K562 (cell line): Measurements from ENCODE around the gene MCCD1. TPM values are rescaled to one million over a fixed set of nuclear protein-coding genes. Genes with fewer than 3 reads are reported as not detected.

Experiments
- ATAC-seq: fragments of 200-7000 bp; cut with Tn5 transposase; 3 replicates; pipeline ENCODE4 v1.9.1; 2020; ENCODE audit warnings: moderate library complexity
- BruUV-seq: library from RNA; stranded (reverse); fragments of 400-500 nt; replicated peaks from 2 replicates; lab custom pipeline; 2021; lab: Mats Ljungman, UMichigan
- CTCF ChIA-PET: fragments of 300-600 bp; formaldehyde crosslinking; extraction: SDS; loops from one replicate; lab custom pipeline; 2021; ENCODE audit warnings: low intra/inter-chr PET ratio; lab: Yijun Ruan, JAX
- POLR2A ChIA-PET: fragments of 300-600, 350-650 bp; sonication (Branson Sonifier 250); formaldehyde crosslinking; extraction: SDS; loops from one replicate; lab custom pipeline; 2021; ENCODE audit warnings: antibody characterized with exemption, inconsistent platforms; lab: Yijun Ruan, JAX
- DNase-seq, 4 experiments: peaks; one replicate each; pipeline versions ENCODE4 v3.0.0 to v3.0.0-alpha.2; 2011 to 2018; ENCODE audit warnings: low spot score in 3 of 4, mixed read lengths in 3 of 4; ENCODE audit errors: extremely low read depth in 1 of 4
- FAIRE-seq: peaks from 2 replicates; lab custom pipeline; 2011; peaks lifted over from hg19 to GRCh38; lab: Jason Lieb, UNC
- H2AFZ ChIP-seq: 2 replicates; pipeline ENCODE4 v1.6.0; 2011; ENCODE audit warnings: low read depth, low read length, control low read depth, inconsistent platforms
- H3K27ac ChIP-seq: fragments of 200-600 bp; 3 replicates; pipeline ENCODE4 v1.8.0; 2011; ENCODE audit warnings: low read depth, mild to moderate bottlenecking, control low read depth, inconsistent platforms, low read length, moderate library complexity, mixed read lengths; ENCODE audit errors: extremely low read depth
- H3K27me3 ChIP-seq, 2 experiments: fragments of 300-600 bp in 1 of 2; 2 replicates in 1 of 2; 3 replicates in 1 of 2; pipeline versions ENCODE4 v1.6.0 to v1.8.0; 2011; ENCODE audit warnings: inconsistent platforms in 2 of 2, low read length in 2 of 2, mild to moderate bottlenecking in 1 of 2, mixed read lengths in 1 of 2, moderate library complexity in 1 of 2; ENCODE audit not compliant: control insufficient read depth in 2 of 2, insufficient read depth in 2 of 2
- H3K36me3 ChIP-seq: fragments of 300-600 bp; 3 replicates; pipeline ENCODE4 v1.8.0; 2011; ENCODE audit warnings: mild to moderate bottlenecking, low read length, inconsistent platforms; ENCODE audit not compliant: control insufficient read depth, insufficient read depth
- H3K4me1 ChIP-seq, 2 experiments: fragments of 200-600 bp in 1 of 2; replicated peaks in 1 of 2; 2 replicates in 1 of 2; 3 replicates in 1 of 2; pipeline versions ENCODE4 v1.5.1 to v1.8.0; 2011; ENCODE audit warnings: inconsistent platforms in 2 of 2, low read length in 2 of 2, mild to moderate bottlenecking in 1 of 2, mixed read lengths in 1 of 2, moderate library complexity in 1 of 2; ENCODE audit not compliant: control insufficient read depth in 2 of 2, insufficient read depth in 2 of 2
- H3K4me2 ChIP-seq: 2 replicates; pipeline ENCODE4 v1.6.1; 2011; ENCODE audit warnings: low read length, control low read depth, inconsistent platforms, mixed read lengths; ENCODE audit not compliant: insufficient read depth
- H3K4me3 ChIP-seq: fragments of 200-600 bp; sonication (generic), shearing (Covaris generic); 2 replicates; pipeline ENCODE4 v1.5.1; 2016; ENCODE audit warnings: control low read depth, inconsistent platforms
- H3K79me2 ChIP-seq: fragments of 200-600 bp; 3 replicates; pipeline ENCODE4 v1.8.0; 2011; ENCODE audit warnings: low read length, inconsistent platforms; ENCODE audit not compliant: control insufficient read depth, insufficient read depth
- H3K9ac ChIP-seq, 2 experiments: 2 replicates each; pipeline versions ENCODE4 v1.6.0 to v1.6.1; 2011; ENCODE audit warnings: low read depth in 2 of 2, low read length in 2 of 2, control low read depth in 1 of 2, inconsistent platforms in 1 of 2, mild to moderate bottlenecking in 1 of 2, mixed read lengths in 1 of 2; ENCODE audit not compliant: insufficient read depth in 1 of 2
- H3K9me1 ChIP-seq: one replicate; pipeline ENCODE4 v1.6.0; 2011; ENCODE audit warnings: inconsistent platforms, mild to moderate bottlenecking, low read length, moderate library complexity; ENCODE audit not compliant: control insufficient read depth, insufficient read depth
- H3K9me3 ChIP-seq: replicated peaks from 2 replicates; pipeline ENCODE4 v1.5.1; 2011; ENCODE audit warnings: low read depth, low read length, inconsistent platforms; ENCODE audit not compliant: control insufficient read depth, insufficient read depth
- H4K20me1 ChIP-seq: replicated peaks from 2 replicates; pipeline ENCODE4 v1.6.1; 2011; ENCODE audit warnings: low read length, inconsistent platforms, mixed read lengths; ENCODE audit not compliant: control insufficient read depth, insufficient read depth
- DMBX1 ChIP-seq: fragments of 250-450 bp; sonication (Bioruptor Pico); IDR thresholded peaks from 2 replicates; pipeline ENCODE4 v1.8.0; 2022; ENCODE audit warnings: inconsistent platforms, mild to moderate bottlenecking, moderate library complexity, borderline replicate concordance
- E2F5 ChIP-seq: sonication (generic); formaldehyde crosslinking; IDR thresholded peaks from 2 replicates; pipeline ENCODE4 v1.8.0; 2022; ENCODE audit warnings: mild to moderate bottlenecking, missing genetic modification reagents
- EGR1 ChIP-seq: fragments of 450-650 bp; conservative IDR thresholded peaks from 2 replicates; pipeline ENCODE4 v1.6.1; 2017; ENCODE audit warnings: mild to moderate bottlenecking
- FOS ChIP-seq: IDR thresholded peaks from 3 replicates; pipeline ENCODE4 v1.6.1; 2011; ENCODE audit not compliant: insufficient read length; ENCODE audit errors: extremely low read depth
- L3MBTL2 ChIP-seq: fragments of 450-650 bp; IDR thresholded peaks from 2 replicates; pipeline ENCODE4 v1.6.1; 2016; ENCODE audit warnings: mild to moderate bottlenecking, moderate library complexity
- LCOR ChIP-seq: sonication (generic); formaldehyde crosslinking; IDR thresholded peaks from 2 replicates; pipeline ENCODE4 v1.8.0; 2022; ENCODE audit warnings: mild to moderate bottlenecking, missing genetic modification reagents
- NRF1 ChIP-seq, 2 experiments: fragments of 450-650 bp; IDR thresholded peaks in 1 of 2; conservative IDR thresholded peaks in 1 of 2; 2 replicates each; pipeline ENCODE4 v1.6.1; 2014; ENCODE audit warnings: mild to moderate bottlenecking in 2 of 2
- PML ChIP-seq: IDR thresholded peaks from 2 replicates; pipeline ENCODE4 v1.6.1; 2012; ENCODE audit warnings: low read length, inconsistent platforms
- POLR2AphosphoS2 ChIP-seq: IDR thresholded peaks from 2 replicates; pipeline ENCODE4 v1.6.1; 2012; ENCODE audit warnings: low read length, improper control_type of control experiment
- SUPT5H ChIP-seq: fragments of 450-650 bp; IDR thresholded peaks from 2 replicates; pipeline ENCODE4 v1.6.1; 2016
- TFAP4 ChIP-seq: sonication (generic); formaldehyde crosslinking; IDR thresholded peaks from 2 replicates; pipeline ENCODE4 v1.8.0; 2022; ENCODE audit warnings: missing genetic modification reagents, mild to moderate bottlenecking, moderate library complexity, borderline replicate concordance
- ZKSCAN1 ChIP-seq: fragments of 150-350 bp; IDR thresholded peaks from 2 replicates; pipeline ENCODE4 v1.6.1; 2016; ENCODE audit warnings: low read depth, low read length
- ZNF140 ChIP-seq: fragments of 250-450 bp; sonication (Bioruptor Pico); IDR thresholded peaks from 2 replicates; pipeline ENCODE4 v1.8.0; 2021; ENCODE audit warnings: moderate library complexity, mild to moderate bottlenecking, inconsistent platforms
- ZNF212 ChIP-seq: fragments of 450-650 bp; formaldehyde crosslinking; IDR thresholded peaks from 2 replicates; pipeline ENCODE4 v1.4.0; 2020; ENCODE audit warnings: mild to moderate bottlenecking
- ZNF511 ChIP-seq: sonication (generic); formaldehyde crosslinking; IDR thresholded peaks from 2 replicates; pipeline ENCODE4 v1.8.0; 2022; ENCODE audit warnings: mild to moderate bottlenecking, missing genetic modification reagents
- ZNF57 ChIP-seq: fragments of 450-650 bp; formaldehyde crosslinking; IDR thresholded peaks from 2 replicates; pipeline ENCODE4 v1.4.0; 2020; ENCODE audit warnings: mild to moderate bottlenecking, moderate library complexity
- ZNF780A ChIP-seq: fragments of 250-450 bp; sonication (Bioruptor Pico); IDR thresholded peaks from 2 replicates; pipeline ENCODE4 v1.5.0; 2021; ENCODE audit warnings: mild to moderate bottlenecking
- WGBS: fragments of 100-300 bp; shearing (Covaris generic); methylation state at CpG from one replicate; pipeline ENCODE4 v1.1.6; 2016; ENCODE audit warnings: low coverage, mixed read lengths; ENCODE audit not compliant: insufficient coverage; ENCODE audit errors: missing lambda C conversion rate; 5-methylcytosine and 5-hydroxymethylcytosine counted together
- in situ Hi-C: fragments of 300-500 bp; cut with MboI; formaldehyde crosslinking; loops from 4 replicates; pipeline ENCODE4 v1.15.0; 2018; ENCODE audit warnings: inconsistent platforms, mixed read lengths
- intact Hi-C: fragments of 100-400 bp; cut with micrococcal nuclease; formaldehyde crosslinking; loops from 2 replicates; pipeline ENCODE4 v1.14.2; 2022
- polyA plus RNA-seq, 8 experiments: library from polyadenylated mRNA; depleted of rRNA in 4 of 8; stranded (reverse) in 5 of 8; unstranded in 3 of 8; fragments of >200 nt; fragmentation: Nextera tagmentation in 2 of 8; fragmentation: Illumina TruSeq in 1 of 8; extraction: Ambion mirVana in 2 of 8; extraction: Trizol in 1 of 8; gene quantifications; 2 replicates each; pipeline versions ENCODE4 v1.2.1 to v1.2.3, GENCODE V29; 2011 to 2014; ENCODE audit warnings: inconsistent platforms in 1 of 8, missing spikeins in 1 of 8
- total RNA-seq, 7 experiments: library from RNA; depleted of rRNA in 6 of 7; stranded (reverse); fragments of >200 nt in 6 of 7; fragmentation: Illumina TruSeq in 2 of 7; extraction: Trizol in 2 of 7; gene quantifications; 2 replicates each; pipeline versions ENCODE4 v1.2.1 to v1.2.3, GENCODE V29; 2011 to 2021; ENCODE audit warnings: low replicate concordance in 1 of 7

Gene MCCD1
- total and polyA plus RNA-seq, 9 of the 15 experiments (the other 6 are each of a cell fraction or from before 2014, with no cell fraction given) = not detected

- TF ChIP-seq L3MBTL2 = no peak
- TF ChIP-seq ZNF212 (CRISPR knock-in tag) = no peak
- TF ChIP-seq NRF1 (conservative IDR thresholded peaks at IDR 0.05 in 1 of 2, IDR thresholded peaks at IDR 0.05 in 1 of 2) = peak; percentile 46 to 65
Measured at GRCh38 chr6:31528307-31528777, 420 bp upstream of the MCCD1 start (continued).

- H3K9ac ChIP-seq = peak overlapping the region in 1 of 2 experiments; percentile 53; a peak in 2 of 4 replicates
- no peak overlapping the region for H3K4me3 ChIP-seq
- no peaks in the 10 kb centered on the region for H3K27me3 ChIP-seq
- ChIA-PET CTCF (no interaction called here), POLR2A (interaction anchor here (0.6 to 6.3 kb wide), 12 partner anchors 10 to 1010 kb away, joined by 3 to 107 read pairs (median 4); partner anchors contain the start of genes DDX39B, MICB and VARS2)
- H3K36me3 ChIP-seq = peaks cover 51% of the 10 kb centered on the region
- H3K4me2 ChIP-seq = no peak overlapping the region
- BruUV-seq = no TSS peak
- no peak for DNase-seq
- H3K9me3 ChIP-seq = no peaks in the 10 kb centered on the region
- 57% methylated on average over 12 of the region's 12 CpGs for WGBS
- peaks cover 10 to 23% of the 10 kb centered on the region in 2 experiments for H3K4me1 ChIP-seq
- H4K20me1 ChIP-seq = peaks cover 20% of the 10 kb centered on the region; the same call in 1 of the 2 replicates
- ATAC-seq = peak; percentile 48
- intact Hi-C loops = loop anchor here (5.0 kb wide), 1 partner anchor 37 kb away; no protein-coding TSS in a partner anchor
- H3K9me1 ChIP-seq = peaks cover 2% of the 10 kb centered on the region
- FAIRE-seq = no peak
- H3K79me2 ChIP-seq = peaks cover 14% of the 10 kb centered on the region; the same call in 2 of the 3 replicates
- peak overlapping the region; percentile 11; the same call in 1 of the 3 replicates for H3K27ac ChIP-seq
- H2AFZ ChIP-seq = no peak overlapping the region
- in situ Hi-C loops = loop anchor here (5.0 to 25.0 kb wide), 2 partner anchors 32 to 1433 kb away; partner anchors contain the start of genes BRD2, HLA-DMA and MICB
- TF ChIP-seq ZNF511 (CRISPR knock-in tag) (no peak), LCOR (CRISPR knock-in tag) (0 out of 2 replicates have a peak, but pooled peaks have one; percentile 20), ZNF140 (CRISPR knock-in tag) (no peak), SUPT5H (peak; percentile 90), ZKSCAN1 (no peak), ZNF57 (CRISPR knock-in tag) (no peak), POLR2AphosphoS2 (peak; percentile 90), DMBX1 (no peak), TFAP4 (CRISPR knock-in tag) (peak; percentile 43; the same call in 1 of the 2 replicates), E2F5 (no peak), ZNF780A (CRISPR knock-in tag) (no peak), PML (0 out of 2 replicates have a peak, but pooled peaks have one; percentile 27), EGR1 (no peak), FOS (no peak)
Measured at GRCh38 chr6:31529329-31530150, 778 bp downstream of the MCCD1 start.
